ENCODE measurements around the gene ACKR4.
A peak's percentile ranks its signal among the peaks of the same experiment; 100 is the strongest.

ACKR4 gene

DNA sequence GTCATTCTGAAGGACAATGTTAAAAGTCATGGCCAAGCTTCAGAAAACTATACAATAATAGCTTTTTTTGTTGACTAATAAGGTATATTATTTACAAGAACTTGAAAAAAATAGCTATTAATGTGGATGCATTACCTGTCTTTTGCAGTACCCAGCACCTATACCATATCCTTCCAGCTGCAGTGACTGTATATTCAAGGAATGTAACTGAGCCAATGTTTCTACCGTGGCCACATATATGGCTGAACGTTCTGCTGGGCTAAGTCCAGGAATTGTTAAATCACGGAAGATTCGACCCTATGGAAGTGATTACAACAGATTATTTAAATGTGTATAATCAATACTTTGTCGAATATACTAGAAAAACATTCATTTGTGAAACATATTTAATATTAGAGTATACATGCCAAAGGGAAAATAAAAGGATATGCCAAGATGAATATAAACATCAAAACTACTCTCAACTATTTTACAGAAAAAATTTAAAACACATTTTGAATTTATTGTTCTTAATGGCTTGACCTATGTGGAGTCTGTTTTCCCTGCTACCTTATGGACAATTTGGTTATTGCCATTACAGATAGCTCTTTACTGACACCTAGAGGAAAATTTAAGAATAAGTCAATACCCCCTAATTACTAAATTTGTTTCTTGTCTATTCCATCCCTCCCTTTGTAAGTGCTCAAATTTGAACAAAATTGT is 44.9 kb downstream of the ACKR4 start:
- DNase-seq (ENCODE audit: low spot score), result peak; percentile 42

DNA sequence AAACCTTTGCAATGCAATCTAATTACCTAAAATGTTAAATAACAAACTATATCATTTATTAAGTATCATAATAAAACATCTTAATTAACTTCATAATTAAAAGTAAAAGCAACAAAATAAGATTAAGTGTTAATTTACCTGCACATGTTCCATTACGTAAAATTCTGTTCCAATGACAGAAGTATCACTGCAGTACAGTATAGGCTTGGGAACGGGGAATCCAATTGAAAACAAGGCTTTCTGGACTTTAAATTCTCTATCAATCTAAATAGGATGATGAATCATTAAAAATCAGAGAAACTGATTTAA is 45.4 kb downstream of the ACKR4 start:
- no peak for DNase-seq (ENCODE audit: low spot score)

DNA sequence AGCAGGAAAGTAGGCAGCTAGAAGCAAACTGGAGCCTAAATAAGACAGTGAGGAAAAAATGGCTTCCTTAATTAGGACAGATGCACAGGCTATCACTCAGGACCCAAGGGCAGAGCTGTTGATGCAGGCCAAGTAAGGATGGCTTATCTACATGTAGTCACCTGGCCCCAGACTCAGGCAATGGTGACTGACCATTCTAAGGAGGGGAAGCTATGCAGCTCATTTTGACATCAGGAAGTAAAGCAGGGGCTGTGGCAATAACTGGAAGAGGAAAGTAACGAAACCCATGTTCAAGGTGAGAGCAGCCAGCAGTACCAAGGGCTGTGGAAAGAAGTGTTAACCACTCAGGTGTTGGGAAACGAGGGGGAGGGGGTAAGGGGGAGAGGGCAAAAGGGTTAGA is 46.3 kb downstream of the ACKR4 start:
- no peak for DNase-seq (ENCODE audit: low spot score)

DNA sequence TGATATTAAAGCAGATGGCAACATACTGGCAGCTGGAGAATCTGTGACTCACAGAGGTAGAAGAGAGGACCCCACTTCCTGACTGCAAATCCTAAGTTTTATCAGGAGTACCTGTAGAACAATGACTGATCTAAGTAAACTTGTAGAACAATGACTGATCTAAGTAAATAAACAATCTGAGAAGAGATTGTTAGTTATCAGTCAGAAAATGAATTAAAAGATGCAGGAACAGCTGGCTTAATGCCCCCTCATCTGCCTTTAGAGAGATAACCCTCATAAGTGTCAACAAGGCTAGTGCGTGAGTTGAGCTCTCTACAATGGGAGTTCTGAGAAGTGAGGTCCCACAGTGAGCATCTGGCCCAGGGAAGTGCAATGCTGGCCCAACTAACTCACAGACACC is 48.0 kb downstream of the ACKR4 start:
- DNase-seq (ENCODE audit: low spot score), result no peak

DNA sequence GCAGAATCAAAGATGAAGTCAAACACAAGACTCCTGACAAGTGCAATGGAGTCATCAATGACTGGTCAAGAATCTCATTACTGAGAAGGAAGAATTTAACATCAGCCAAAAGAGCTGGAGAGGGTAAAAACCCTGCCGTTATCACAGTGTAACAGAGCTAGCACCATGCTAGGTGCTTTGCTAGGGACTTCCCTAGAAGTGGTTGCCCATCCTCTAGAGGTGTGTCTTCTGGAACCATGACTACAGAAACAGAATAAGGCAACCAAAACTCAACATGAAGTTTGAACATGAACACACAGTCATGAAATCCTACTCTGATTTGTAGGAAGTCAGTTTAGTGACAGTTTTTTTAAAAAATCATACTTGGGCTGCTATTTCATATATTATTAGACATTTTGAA is 53.1 kb downstream of the ACKR4 start:
- DNase-seq (ENCODE audit: low spot score), result no peak
